Testis (tissue), 2 donors: ENCODE measurements around the gene SINHCAF.

ENCODE experiments used
- POLR2A ChIP-seq: fragments of 450-650 bp; IDR thresholded peaks from one replicate; pipeline ENCODE4 v1.6.1; 2017; ENCODE audit warnings: antibody characterized with exemption, mild to moderate bottlenecking, moderate library complexity
- TF ChIP-seq, protein P1 (sequence below), 3 experiments: fragments of 450-650 bp in 2 of 3; fragments of 200-600 bp in 1 of 3; sonication (generic) in 1 of 3; IDR thresholded peaks; one replicate each; pipeline ENCODE4 v1.5.1; 2016 to 2019; ENCODE audit warnings: antibody characterized with exemption in 3 of 3, mild to moderate bottlenecking in 2 of 3, moderate library complexity in 1 of 3

DNA sequence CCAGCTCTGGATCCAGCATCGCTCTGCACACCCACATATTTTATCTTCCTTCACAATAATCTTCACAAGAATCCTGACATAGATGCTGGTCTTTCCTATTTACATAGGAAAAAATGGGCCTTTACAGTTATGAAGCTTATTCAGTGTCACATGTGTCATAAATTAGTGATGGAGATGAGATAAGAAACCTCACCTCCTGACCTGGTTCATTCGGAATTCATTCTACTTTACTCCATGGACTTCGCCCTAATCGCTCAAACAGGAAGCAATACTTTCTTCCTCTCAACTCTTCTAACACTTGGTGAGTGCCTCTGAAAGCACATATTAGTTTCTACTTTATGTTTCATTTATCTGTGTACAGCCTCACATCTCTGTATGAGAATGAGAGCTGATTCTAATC lies 12.0 kb upstream of the SINHCAF start:
- TF ChIP-seq, protein P1, sequence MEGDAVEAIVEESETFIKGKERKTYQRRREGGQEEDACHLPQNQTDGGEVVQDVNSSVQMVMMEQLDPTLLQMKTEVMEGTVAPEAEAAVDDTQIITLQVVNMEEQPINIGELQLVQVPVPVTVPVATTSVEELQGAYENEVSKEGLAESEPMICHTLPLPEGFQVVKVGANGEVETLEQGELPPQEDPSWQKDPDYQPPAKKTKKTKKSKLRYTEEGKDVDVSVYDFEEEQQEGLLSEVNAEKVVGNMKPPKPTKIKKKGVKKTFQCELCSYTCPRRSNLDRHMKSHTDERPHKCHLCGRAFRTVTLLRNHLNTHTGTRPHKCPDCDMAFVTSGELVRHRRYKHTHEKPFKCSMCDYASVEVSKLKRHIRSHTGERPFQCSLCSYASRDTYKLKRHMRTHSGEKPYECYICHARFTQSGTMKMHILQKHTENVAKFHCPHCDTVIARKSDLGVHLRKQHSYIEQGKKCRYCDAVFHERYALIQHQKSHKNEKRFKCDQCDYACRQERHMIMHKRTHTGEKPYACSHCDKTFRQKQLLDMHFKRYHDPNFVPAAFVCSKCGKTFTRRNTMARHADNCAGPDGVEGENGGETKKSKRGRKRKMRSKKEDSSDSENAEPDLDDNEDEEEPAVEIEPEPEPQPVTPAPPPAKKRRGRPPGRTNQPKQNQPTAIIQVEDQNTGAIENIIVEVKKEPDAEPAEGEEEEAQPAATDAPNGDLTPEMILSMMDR (IDR thresholded peaks at IDR 0.05), result no peak
- no peak for TF ChIP-seq POLR2A
